ENCODE measurements around the gene NAXD.

Gene NAXD

GRCh38 chr13:110636701-110637201, 21.4 kb downstream of the NAXD start:
- no peak for DNase-seq (ENCODE audit: low read depth, low spot score)
- H3K27me3 ChIP-seq (ENCODE audit: control insufficient read depth, insufficient read depth, low read length) = no peaks in the 10 kb centered on the region
- no peaks in the 10 kb centered on the region; the same call in 1 of the 2 replicates for H3K4me1 ChIP-seq (ENCODE audit: control insufficient read depth, insufficient read depth, low read length)
- no peak overlapping the region for H3K4me3 ChIP-seq (ENCODE audit: low read length)
- H3K36me3 ChIP-seq (ENCODE audit: control insufficient read depth, insufficient read depth, low read length) = peaks cover 40% of the 10 kb centered on the region
- H3K27ac ChIP-seq (ENCODE audit: low read length) = no peak overlapping the region
- no CpG with 5 or more reads among the region's 14 CpGs for WGBS (ENCODE audit: insufficient coverage, insufficient read length)
- H3K9me3 ChIP-seq (ENCODE audit: control insufficient read depth, insufficient read depth, low read length) = no peaks in the 10 kb centered on the region

GRCh38 chr13:110637275-110637674, 21.9 kb downstream of the NAXD start:
- H3K36me3 ChIP-seq (ENCODE audit: control insufficient read depth, insufficient read depth, low read length) = peaks cover 42% of the 10 kb centered on the region
- no peaks in the 10 kb centered on the region; the same call in 1 of the 2 replicates for H3K4me1 ChIP-seq (ENCODE audit: control insufficient read depth, insufficient read depth, low read length)
- no CpG with 5 or more reads among the region's 6 CpGs for WGBS (ENCODE audit: insufficient coverage, insufficient read length)
- no peaks in the 10 kb centered on the region for H3K9me3 ChIP-seq (ENCODE audit: control insufficient read depth, insufficient read depth, low read length)
- H3K27me3 ChIP-seq (ENCODE audit: control insufficient read depth, insufficient read depth, low read length) = no peaks in the 10 kb centered on the region
- H3K27ac ChIP-seq (ENCODE audit: low read length) = no peak overlapping the region
- no peak for DNase-seq (ENCODE audit: low read depth, low spot score)
- H3K4me3 ChIP-seq (ENCODE audit: low read length) = no peak overlapping the region

- Histone ChIP-seq H3K27ac (ENCODE audit: low read length) (no peak overlapping the region), H3K36me3 (ENCODE audit: control insufficient read depth, insufficient read depth, low read length) (peaks cover 45% of the 10 kb centered on the region)
- no CpG with 5 or more reads among the region's 6 CpGs for WGBS (ENCODE audit: insufficient coverage, insufficient read length)
These were observed 22.4 kb downstream of the NAXD start for GRCh38 chr13:110637747-110638146.

GRCh38 chr13:110638257-110638656, 22.9 kb downstream of the NAXD start:
- Histone ChIP-seq H3K36me3 (ENCODE audit: control insufficient read depth, insufficient read depth, low read length) (peaks cover 46% of the 10 kb centered on the region), H3K4me1 (ENCODE audit: control insufficient read depth, insufficient read depth, low read length) (no peaks in the 10 kb centered on the region; the same call in 1 of the 2 replicates), H3K4me3 (ENCODE audit: low read length) (no peak overlapping the region), H3K27ac (ENCODE audit: low read length) (no peak overlapping the region), H3K9me3 (ENCODE audit: control insufficient read depth, insufficient read depth, low read length) (no peaks in the 10 kb centered on the region), H3K27me3 (ENCODE audit: control insufficient read depth, insufficient read depth, low read length) (no peaks in the 10 kb centered on the region)
- no CpG with 5 or more reads among the region's 23 CpGs for WGBS (ENCODE audit: insufficient coverage, insufficient read length)
- no peak for DNase-seq (ENCODE audit: low read depth, low spot score)

More at GRCh38 chr13:110637747-110638146, 22.4 kb downstream of the NAXD start:
- Histone ChIP-seq H3K4me1 (ENCODE audit: control insufficient read depth, insufficient read depth, low read length) (no peaks in the 10 kb centered on the region; the same call in 1 of the 2 replicates), H3K27me3 (ENCODE audit: control insufficient read depth, insufficient read depth, low read length) (no peaks in the 10 kb centered on the region), H3K9me3 (ENCODE audit: control insufficient read depth, insufficient read depth, low read length) (no peaks in the 10 kb centered on the region), H3K4me3 (ENCODE audit: low read length) (no peak overlapping the region)
- DNase-seq (ENCODE audit: low read depth, low spot score) = no peak

GRCh38 chr13:110638814-110639806, 23.8 kb downstream of the NAXD start:
- no CpG with 5 or more reads among the region's 39 CpGs for WGBS (ENCODE audit: insufficient coverage, insufficient read length)
- H3K27me3 ChIP-seq (ENCODE audit: control insufficient read depth, insufficient read depth, low read length) = no peaks in the 10 kb centered on the region

GRCh38 chr13:110639935-110640334, 24.6 kb downstream of the NAXD start:
- H3K27ac ChIP-seq (ENCODE audit: low read length) = no peak overlapping the region
- H3K9me3 ChIP-seq (ENCODE audit: control insufficient read depth, insufficient read depth, low read length) = no peaks in the 10 kb centered on the region
- DNase-seq (ENCODE audit: low read depth, low spot score) = no peak
- WGBS (ENCODE audit: insufficient coverage, insufficient read length) = no CpG with 5 or more reads among the region's 5 CpGs
- H3K4me3 ChIP-seq (ENCODE audit: low read length) = no peak overlapping the region
- H3K4me1 ChIP-seq (ENCODE audit: control insufficient read depth, insufficient read depth, low read length) = no peaks in the 10 kb centered on the region; the same call in 1 of the 2 replicates
- H3K36me3 ChIP-seq (ENCODE audit: control insufficient read depth, insufficient read depth, low read length) = peaks cover 41% of the 10 kb centered on the region
- H3K27me3 ChIP-seq (ENCODE audit: control insufficient read depth, insufficient read depth, low read length) = no peaks in the 10 kb centered on the region

More at GRCh38 chr13:110638814-110639806, 23.8 kb downstream of the NAXD start:
- H3K9me3 ChIP-seq (ENCODE audit: control insufficient read depth, insufficient read depth, low read length) = no peaks in the 10 kb centered on the region
- no peak overlapping the region for H3K4me3 ChIP-seq (ENCODE audit: low read length)
- H3K27ac ChIP-seq (ENCODE audit: low read length) = no peak overlapping the region
- peaks cover 46% of the 10 kb centered on the region for H3K36me3 ChIP-seq (ENCODE audit: control insufficient read depth, insufficient read depth, low read length)
- H3K4me1 ChIP-seq (ENCODE audit: control insufficient read depth, insufficient read depth, low read length) = no peaks in the 10 kb centered on the region; the same call in 1 of the 2 replicates
- DNase-seq (ENCODE audit: low read depth, low spot score) = no peak

- WGBS (ENCODE audit: insufficient coverage, insufficient read length) = no CpG with 5 or more reads among the region's 13 CpGs
- H3K9me3 ChIP-seq (ENCODE audit: control insufficient read depth, insufficient read depth, low read length) = no peaks in the 10 kb centered on the region
- no peak overlapping the region for H3K4me3 ChIP-seq (ENCODE audit: low read length)
- H3K36me3 ChIP-seq (ENCODE audit: control insufficient read depth, insufficient read depth, low read length) = peaks cover 36% of the 10 kb centered on the region
- no peak for DNase-seq (ENCODE audit: low read depth, low spot score)
- H3K27ac ChIP-seq (ENCODE audit: low read length) = no peak overlapping the region
- no peaks in the 10 kb centered on the region for H3K27me3 ChIP-seq (ENCODE audit: control insufficient read depth, insufficient read depth, low read length)
- H3K4me1 ChIP-seq (ENCODE audit: control insufficient read depth, insufficient read depth, low read length) = peaks cover 2% of the 10 kb centered on the region
These were observed 25.3 kb downstream of the NAXD start for GRCh38 chr13:110640591-110641029.

- Histone ChIP-seq H3K27ac (ENCODE audit: low read length) (no peak overlapping the region), H3K36me3 (ENCODE audit: control insufficient read depth, insufficient read depth, low read length) (peaks cover 30% of the 10 kb centered on the region)
- WGBS (ENCODE audit: insufficient coverage, insufficient read length) = no CpG with 5 or more reads among the region's 29 CpGs
These were observed 26.0 kb downstream of the NAXD start for GRCh38 chr13:110641055-110642015.

GRCh38 chr13:110642291-110642981, 27.1 kb downstream of the NAXD start:
- DNase-seq (ENCODE audit: low read depth, low spot score) = no peak
- WGBS (ENCODE audit: insufficient coverage, insufficient read length) = no CpG with 5 or more reads among the region's 40 CpGs
- no peaks in the 10 kb centered on the region for H3K27me3 ChIP-seq (ENCODE audit: control insufficient read depth, insufficient read depth, low read length)
- H3K9me3 ChIP-seq (ENCODE audit: control insufficient read depth, insufficient read depth, low read length) = no peaks in the 10 kb centered on the region
- H3K4me1 ChIP-seq (ENCODE audit: control insufficient read depth, insufficient read depth, low read length) = peaks cover 2% of the 10 kb centered on the region; the same call in 1 of the 2 replicates
- no peak overlapping the region for H3K4me3 ChIP-seq (ENCODE audit: low read length)
- H3K27ac ChIP-seq (ENCODE audit: low read length) = no peak overlapping the region
- peaks cover 23% of the 10 kb centered on the region for H3K36me3 ChIP-seq (ENCODE audit: control insufficient read depth, insufficient read depth, low read length)

More at GRCh38 chr13:110641055-110642015, 26.0 kb downstream of the NAXD start:
- Histone ChIP-seq H3K27me3 (ENCODE audit: control insufficient read depth, insufficient read depth, low read length) (no peaks in the 10 kb centered on the region), H3K9me3 (ENCODE audit: control insufficient read depth, insufficient read depth, low read length) (no peaks in the 10 kb centered on the region), H3K4me1 (ENCODE audit: control insufficient read depth, insufficient read depth, low read length) (peaks cover 2% of the 10 kb centered on the region), H3K4me3 (ENCODE audit: low read length) (no peak overlapping the region)
- DNase-seq (ENCODE audit: low read depth, low spot score) = no peak

Data from iPS DF 6.9 (cell line).